Activated CD8-positive, alpha-beta T cell treated with anti-CD3 and anti-CD28 coated beads, Interleukin-2, amount 10 ng/mL, durations not matched to agents 7 days and 5 days (primary cell): ENCODE measurements around the gene PIGQ. TPM values are rescaled to one million over a fixed set of nuclear protein-coding genes. Genes with fewer than 3 reads are reported as not detected.

Experiments used
- ATAC-seq: fragments of 150-1000 bp; cut with Tn5 transposase; one replicate; pipeline ENCODE4 v1.10.0; 2021; ENCODE audit warnings: moderate library complexity
- CTCF ChIA-PET: fragments of 350-600 bp; sonication (Branson Sonifier 250); formaldehyde crosslinking; loops from one replicate; lab custom pipeline; 2021; ENCODE audit warnings: antibody characterized with exemption; lab: Charles Lee
- POLR2A ChIA-PET: fragments of 350-600 bp; sonication (Branson Sonifier 250); formaldehyde crosslinking; loops from one replicate; lab custom pipeline; 2021; ENCODE audit warnings: antibody characterized with exemption; lab: Charles Lee
- DNase-seq: peaks from one replicate; pipeline ENCODE4 v3.0.0-alpha.2; 2020
- H3K27ac Mint-ChIP-seq: one replicate; pipeline ENCODE4 v1.8.0; 2021; ENCODE audit warnings: mild to moderate bottlenecking, mixed read lengths
- H3K27me3 Mint-ChIP-seq: one replicate; pipeline ENCODE4 v1.8.0; 2021; ENCODE audit warnings: low read depth, mixed read lengths
- H3K36me3 Mint-ChIP-seq: one replicate; pipeline ENCODE4 v1.8.0; 2021; ENCODE audit warnings: low read depth, mixed read lengths
- H3K4me1 Mint-ChIP-seq: one replicate; pipeline ENCODE4 v1.8.0; 2021; ENCODE audit warnings: low read depth, mixed read lengths
- H3K4me3 Mint-ChIP-seq: one replicate; pipeline ENCODE4 v1.8.0; 2021; ENCODE audit warnings: mild to moderate bottlenecking, mixed read lengths
- H3K9me3 Mint-ChIP-seq: one replicate; pipeline ENCODE4 v1.8.0; 2022; ENCODE audit warnings: mixed read lengths; ENCODE audit not compliant: insufficient read depth
- microRNA-seq: library from miRNA; unstranded; fragments of <30 nt; microRNA quantifications from one replicate; pipeline ENCODE4 v1.2.0, GENCODE V29; 2022
- total RNA-seq, 2 experiments: library from RNA; stranded (reverse); gene quantifications; one replicate each; pipeline ENCODE4 v1.2.3, GENCODE V29; 2021

Gene PIGQ
- total RNA-seq, 2 experiments from 2014 or later, result 41.2 to 43.0 TPM

DNA sequence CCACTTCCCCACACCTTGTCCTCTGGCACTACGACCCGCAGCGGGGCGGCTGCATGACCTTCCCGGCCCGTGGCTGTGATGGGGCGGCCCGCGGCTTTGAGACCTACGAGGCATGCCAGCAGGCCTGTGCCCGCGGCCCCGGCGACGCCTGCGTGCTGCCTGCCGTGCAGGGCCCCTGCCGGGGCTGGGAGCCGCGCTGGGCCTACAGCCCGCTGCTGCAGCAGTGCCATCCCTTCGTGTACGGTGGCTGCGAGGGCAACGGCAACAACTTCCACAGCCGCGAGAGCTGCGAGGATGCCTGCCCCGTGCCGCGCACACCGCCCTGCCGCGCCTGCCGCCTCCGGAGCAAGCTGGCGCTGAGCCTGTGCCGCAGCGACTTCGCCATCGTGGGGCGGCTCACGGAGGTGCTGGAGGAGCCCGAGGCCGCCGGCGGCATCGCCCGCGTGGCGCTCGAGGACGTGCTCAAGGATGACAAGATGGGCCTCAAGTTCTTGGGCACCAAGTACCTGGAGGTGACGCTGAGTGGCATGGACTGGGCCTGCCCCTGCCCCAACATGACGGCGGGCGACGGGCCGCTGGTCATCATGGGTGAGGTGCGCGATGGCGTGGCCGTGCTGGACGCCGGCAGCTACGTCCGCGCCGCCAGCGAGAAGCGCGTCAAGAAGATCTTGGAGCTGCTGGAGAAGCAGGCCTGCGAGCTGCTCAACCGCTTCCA is 63.7 kb downstream of the PIGQ start:
- ChIA-PET POLR2A (no interaction called here), CTCF (no interaction called here)
- H3K27ac Mint-ChIP-seq, result no peak overlapping the region
- peaks cover 8% of the 10 kb centered on the region for H3K4me1 Mint-ChIP-seq
- H3K4me3 Mint-ChIP-seq, result no peak overlapping the region
- H3K9me3 Mint-ChIP-seq, result no peaks in the 10 kb centered on the region
- H3K36me3 Mint-ChIP-seq, result peaks cover 3% of the 10 kb centered on the region
- no peak for DNase-seq
- H3K27me3 Mint-ChIP-seq, result peaks cover 2% of the 10 kb centered on the region
- ATAC-seq, result no peak

Small RNA genes lying within 50 kb of the gene (microRNA-seq; reads per million reads assigned to microRNA genes)
- gene MIR3176, result 68.3 reads per million, percentile 55 among the genes with 10 or more reads in this experiment
- gene MIR5587, result not detected

Other genes with a start within 250 kb of the PIGQ start
- gene AXIN1, start 217.2 kb upstream of the PIGQ start, total RNA-seq, result 10 to 100 TPM; 25.1 to 26.1 TPM
- gene MRPL28, start 199.4 kb upstream of the PIGQ start, total RNA-seq, result 10 to 100 TPM; 95.3 to 95.8 TPM
- gene PGAP6, start 188.0 kb upstream of the PIGQ start, total RNA-seq, result 10 to 100 TPM; 80.6 to 85.8 TPM
- 1 to 10 TPM; 5.2 to 6.8 TPM for gene NME4, start 172.8 kb upstream of the PIGQ start, total RNA-seq
- 1 to 10 TPM; 4.7 to 6.3 TPM for gene DECR2, start 168.1 kb upstream of the PIGQ start, total RNA-seq
- 10 to 100 TPM; 20.7 to 23.4 TPM for gene RAB11FIP3, start 144.3 kb upstream of the PIGQ start, total RNA-seq
- gene CAPN15, start 42.3 kb upstream of the PIGQ start, total RNA-seq, result 10 to 100 TPM; 85.3 to 93.0 TPM
- gene PRR35, start 9.6 kb upstream of the PIGQ start, total RNA-seq, result not detected
- 1 to 10 TPM; 1.6 TPM for gene NHLRC4, start 3.0 kb upstream of the PIGQ start, total RNA-seq
- gene RAB40C, start 20.1 kb downstream of the PIGQ start, total RNA-seq, result 10 to 100 TPM; 13.1 to 15.0 TPM
- under 1 TPM; 0.47 to 0.68 TPM for gene WFIKKN1, start 61.0 kb downstream of the PIGQ start, total RNA-seq
- 10 to 100 TPM; 89.0 to 94.0 TPM for gene METTL26, start 66.3 kb downstream of the PIGQ start, total RNA-seq
- 10 to 100 TPM; 40.6 to 40.9 TPM for gene MCRIP2, start 71.9 kb downstream of the PIGQ start, total RNA-seq
- gene WDR90, start 79.4 kb downstream of the PIGQ start, total RNA-seq, result 100 to 1,000 TPM in 1 of 2 experiments, 10 to 100 TPM in 1; 96.8 to 106 TPM
- 100 to 1,000 TPM; 135 to 139 TPM for gene RHOT2, start 98.2 kb downstream of the PIGQ start, total RNA-seq
- gene RHBDL1, start 105.7 kb downstream of the PIGQ start, total RNA-seq, result 1 to 10 TPM; 1.4 to 1.9 TPM
- gene STUB1, start 110.4 kb downstream of the PIGQ start, total RNA-seq, result 10 to 100 TPM; 80.4 to 86.4 TPM
- gene JMJD8, start 114.4 kb downstream of the PIGQ start, total RNA-seq, result 10 to 100 TPM; 36.1 to 39.0 TPM
- gene WDR24, start 120.4 kb downstream of the PIGQ start, total RNA-seq, result 10 to 100 TPM; 16.9 to 19.4 TPM
- 1 to 10 TPM; 5.9 to 7.3 TPM for gene FBXL16, start 135.8 kb downstream of the PIGQ start, total RNA-seq
- 10 to 100 TPM in 1 of 2 experiments, 1 to 10 TPM in 1; 8.1 to 10.6 TPM for gene METRN, start 145.2 kb downstream of the PIGQ start, total RNA-seq
- gene ANTKMT, start 151.2 kb downstream of the PIGQ start, total RNA-seq, result 10 to 100 TPM; 12.3 to 14.2 TPM
- gene CCDC78, start 156.5 kb downstream of the PIGQ start, total RNA-seq, result 1 to 10 TPM; 3.9 TPM
- gene HAGHL, start 157.1 kb downstream of the PIGQ start, total RNA-seq, result 10 to 100 TPM in 1 of 2 experiments, 1 to 10 TPM in 1; 8.4 to 11.2 TPM
- 10 to 100 TPM; 24.9 to 32.4 TPM for gene CIAO3, start 171.0 kb downstream of the PIGQ start, total RNA-seq
- gene MSLN, start 190.8 kb downstream of the PIGQ start, total RNA-seq, result not detected
- 10 to 100 TPM; 25.9 to 30.1 TPM for gene RPUSD1, start 218.4 kb downstream of the PIGQ start, total RNA-seq
- 100 to 1,000 TPM; 102 to 126 TPM for gene CHTF18, start 218.7 kb downstream of the PIGQ start, total RNA-seq
- gene GNG13, start 230.8 kb downstream of the PIGQ start, total RNA-seq, result not detected